Ectodermal cell (in vitro differentiated cells): ENCODE results near the gene TLR9.

ENCODE experiments used
- H3K27ac ChIP-seq: 2 replicates; pipeline ENCODE4 v1.7.0; 2013; ENCODE audit warnings: mild to moderate bottlenecking, low read depth, low read length; ENCODE audit not compliant: insufficient read depth, poor library complexity, severe bottlenecking
- H3K27me3 ChIP-seq: 2 replicates; pipeline ENCODE4 v1.7.0; 2013; ENCODE audit warnings: mild to moderate bottlenecking, low read length; ENCODE audit not compliant: insufficient read depth, control insufficient read depth, poor library complexity, severe bottlenecking
- H3K36me3 ChIP-seq: one replicate; pipeline ENCODE4 v1.7.0; 2013; ENCODE audit warnings: low read length; ENCODE audit not compliant: control insufficient read depth, insufficient read depth
- H3K4me1 ChIP-seq: one replicate; pipeline ENCODE4 v1.7.0; 2013; ENCODE audit warnings: low read length; ENCODE audit not compliant: control insufficient read depth, insufficient read depth
- H3K4me3 ChIP-seq: 2 replicates; pipeline ENCODE4 v1.7.0; 2013; ENCODE audit warnings: low read depth, low read length, control low read depth; ENCODE audit not compliant: insufficient read depth
- H3K9me3 ChIP-seq: 2 replicates; pipeline ENCODE4 v1.7.0; 2013; ENCODE audit warnings: mild to moderate bottlenecking, low read length, moderate library complexity; ENCODE audit not compliant: control insufficient read depth
- WGBS, 2 experiments: methylation state at CpG; one replicate each; pipeline ENCODE4 v1.1.7; 2013; ENCODE audit warnings: missing lambda C conversion rate in 2 of 2; 5-methylcytosine and 5-hydroxymethylcytosine counted together

The TLR9 gene

GRCh38 chr3:52223449-52224408 lies 1.7 kb downstream of the TLR9 start:
- WGBS, 2 experiments: 94 to 95% methylated on average over 32 of the region's 32 CpGs
- H3K36me3 ChIP-seq: no peaks in the 10 kb centered on the region

GRCh38 chr3:52222319-52223221 lies 2.9 kb downstream of the TLR9 start:
- WGBS, 2 experiments: 94 to 95% methylated on average over 41 of the region's 41 CpGs
- no peaks in the 10 kb centered on the region for H3K9me3 ChIP-seq
- H3K27ac ChIP-seq: no peak overlapping the region
- no peaks in the 10 kb centered on the region for H3K36me3 ChIP-seq
- no peak overlapping the region for H3K4me3 ChIP-seq
- H3K4me1 ChIP-seq: no peaks in the 10 kb centered on the region
- no peaks in the 10 kb centered on the region for H3K27me3 ChIP-seq

More at GRCh38 chr3:52223449-52224408, 1.7 kb downstream of the TLR9 start:
- Histone ChIP-seq H3K27ac (no peak overlapping the region), H3K4me1 (no peaks in the 10 kb centered on the region), H3K4me3 (no peak overlapping the region), H3K27me3 (no peaks in the 10 kb centered on the region), H3K9me3 (no peaks in the 10 kb centered on the region)

- Histone ChIP-seq H3K36me3 (no peaks in the 10 kb centered on the region), H3K9me3 (no peaks in the 10 kb centered on the region), H3K4me3 (no peak overlapping the region), H3K27ac (no peak overlapping the region), H3K4me1 (no peaks in the 10 kb centered on the region), H3K27me3 (no peaks in the 10 kb centered on the region)
- 95% methylated on average over 34 of the region's 34 CpGs for WGBS, 2 experiments
Measured at GRCh38 chr3:52221563-52222318, 3.7 kb downstream of the TLR9 start.

- Histone ChIP-seq H3K4me1 (no peaks in the 10 kb centered on the region), H3K27me3 (no peaks in the 10 kb centered on the region), H3K4me3 (no peak overlapping the region), H3K9me3 (no peaks in the 10 kb centered on the region), H3K36me3 (no peaks in the 10 kb centered on the region), H3K27ac (no peak overlapping the region)
- 95 to 96% methylated on average over 27 of the region's 27 CpGs for WGBS, 2 experiments
Measured at GRCh38 chr3:52221141-52221562, 4.3 kb downstream of the TLR9 start.

- H3K27ac ChIP-seq: no peak overlapping the region
- H3K36me3 ChIP-seq: no peaks in the 10 kb centered on the region
- WGBS, 2 experiments: 30 to 34% methylated on average over 9 of the region's 9 CpGs
- H3K4me1 ChIP-seq: no peaks in the 10 kb centered on the region
- H3K9me3 ChIP-seq: no peaks in the 10 kb centered on the region
- no peaks in the 10 kb centered on the region for H3K27me3 ChIP-seq
- no peak overlapping the region for H3K4me3 ChIP-seq
Measured at GRCh38 chr3:52220380-52221026, 4.9 kb downstream of the TLR9 start.

- H3K4me1 ChIP-seq: no peaks in the 10 kb centered on the region
- no peak overlapping the region for H3K27ac ChIP-seq
- no peak overlapping the region for H3K4me3 ChIP-seq
- no peaks in the 10 kb centered on the region for H3K9me3 ChIP-seq
- peaks cover 9% of the 10 kb centered on the region for H3K36me3 ChIP-seq
- no peaks in the 10 kb centered on the region for H3K27me3 ChIP-seq
- 69 to 77% methylated on average over 6 of the region's 6 CpGs for WGBS, 2 experiments
Measured at GRCh38 chr3:52218937-52219650, 6.4 kb downstream of the TLR9 start.

- Histone ChIP-seq H3K36me3 (peaks cover 15% of the 10 kb centered on the region), H3K4me1 (no peaks in the 10 kb centered on the region), H3K27ac (no peak overlapping the region), H3K4me3 (no peak overlapping the region), H3K27me3 (no peaks in the 10 kb centered on the region), H3K9me3 (no peaks in the 10 kb centered on the region)
- 91 to 93% methylated on average over 12 of the region's 12 CpGs for WGBS, 2 experiments
Measured at GRCh38 chr3:52218454-52218853, 7.0 kb downstream of the TLR9 start.

- Histone ChIP-seq H3K4me1 (no peaks in the 10 kb centered on the region), H3K36me3 (peaks cover 17% of the 10 kb centered on the region), H3K27ac (no peak overlapping the region), H3K27me3 (no peaks in the 10 kb centered on the region), H3K4me3 (no peak overlapping the region), H3K9me3 (no peaks in the 10 kb centered on the region)
- 89 to 95% methylated on average over 3 of the region's 3 CpGs for WGBS, 2 experiments
Measured at GRCh38 chr3:52218026-52218425, 7.4 kb downstream of the TLR9 start.

GRCh38 chr3:52217409-52217805 lies 8.0 kb downstream of the TLR9 start:
- H3K9me3 ChIP-seq: no peaks in the 10 kb centered on the region
- WGBS, 2 experiments: 91 to 94% methylated on average over 10 of the region's 10 CpGs
- H3K4me3 ChIP-seq: no peak overlapping the region
- no peaks in the 10 kb centered on the region for H3K27me3 ChIP-seq
- H3K27ac ChIP-seq: no peak overlapping the region
- no peaks in the 10 kb centered on the region for H3K4me1 ChIP-seq
- H3K36me3 ChIP-seq: peaks cover 23% of the 10 kb centered on the region
